Nephron progenitor cell (in vitro differentiated cells): Measurements from ENCODE around the gene DRD2.

ENCODE experiments used
- DNase-seq: peaks from one replicate; pipeline ENCODE4 v3.0.0; 2021
- H3K27ac Mint-ChIP-seq: 2 replicates; pipeline ENCODE4 v1.8.0; 2021; ENCODE audit warnings: mild to moderate bottlenecking, moderate library complexity, mixed read lengths
- H3K27me3 Mint-ChIP-seq: 2 replicates; pipeline ENCODE4 v1.8.0; 2021; ENCODE audit warnings: mild to moderate bottlenecking, low read depth, mixed read lengths; ENCODE audit not compliant: poor library complexity
- H3K36me3 Mint-ChIP-seq: 2 replicates; pipeline ENCODE4 v1.8.0; 2021; ENCODE audit warnings: low read depth, mixed read lengths
- H3K4me1 Mint-ChIP-seq: 2 replicates; pipeline ENCODE4 v1.8.0; 2021; ENCODE audit warnings: mixed read lengths
- H3K4me3 Mint-ChIP-seq: 2 replicates; pipeline ENCODE4 v1.8.0; 2021; ENCODE audit warnings: mild to moderate bottlenecking, moderate library complexity, mixed read lengths
- H3K9me3 Mint-ChIP-seq: 2 replicates; pipeline ENCODE4 v1.8.0; 2021; ENCODE audit warnings: mild to moderate bottlenecking, moderate library complexity, mixed read lengths
- TF ChIP-seq, protein P1 (sequence below): fragments of 200-600 bp; sonication (generic); IDR thresholded peaks from 2 replicates; pipeline ENCODE4 v1.5.0; 2021; ENCODE audit warnings: antibody characterized with exemption

DRD2 gene

DNA sequence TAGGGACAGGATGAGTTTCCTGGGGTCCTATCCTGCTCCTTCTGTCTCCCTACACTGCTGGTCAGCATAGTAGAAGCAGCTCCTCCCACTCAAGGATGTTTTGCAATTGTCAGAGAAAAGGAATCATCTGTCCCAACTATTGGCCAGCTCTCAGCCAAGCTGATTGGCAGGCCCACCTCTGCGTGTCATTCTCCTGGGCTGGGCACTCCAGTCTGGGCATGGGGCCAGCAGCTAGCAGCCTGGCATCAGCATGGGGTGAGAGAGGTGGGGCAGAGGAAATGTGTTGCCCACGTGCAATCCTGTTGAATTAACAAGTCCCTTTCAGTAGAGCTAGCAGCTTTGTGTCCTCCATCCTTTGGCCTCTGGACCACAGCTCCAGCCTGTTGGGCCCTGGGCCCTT, 73.5 kb downstream of the DRD2 start:
- no peak for DNase-seq
- H3K4me3 Mint-ChIP-seq = no peak overlapping the region
- no peaks in the 10 kb centered on the region for H3K9me3 Mint-ChIP-seq

DNA sequence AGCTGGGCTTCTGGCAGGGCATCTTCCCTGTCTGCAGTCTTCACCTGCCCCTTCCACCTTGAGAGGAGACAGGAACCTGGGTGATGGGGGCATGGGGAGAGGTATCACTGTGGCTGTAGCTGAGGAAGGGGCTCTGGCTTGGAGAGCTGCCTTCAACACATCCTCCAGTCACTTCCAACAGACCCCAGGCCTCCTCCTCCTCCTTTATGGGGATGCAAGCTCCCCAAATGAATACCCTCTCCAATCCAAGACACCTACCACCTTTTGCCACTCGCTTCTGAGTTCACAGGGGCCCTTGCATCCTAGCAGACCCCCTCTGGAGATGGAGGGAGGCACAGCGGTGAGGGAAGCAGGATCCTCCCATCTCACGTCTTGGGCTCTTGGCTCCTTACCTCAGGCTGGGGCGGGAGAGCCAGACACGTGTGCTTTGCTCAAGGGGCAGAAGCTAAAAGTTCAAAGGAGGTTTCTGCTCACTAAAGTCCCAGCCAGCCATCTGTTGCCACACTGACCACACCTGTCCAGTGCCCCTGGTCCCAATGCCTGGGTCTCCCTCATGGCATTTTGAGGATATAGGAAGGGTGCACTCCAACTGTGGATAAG, 74.5 kb downstream of the DRD2 start:
- TF ChIP-seq, protein P1, sequence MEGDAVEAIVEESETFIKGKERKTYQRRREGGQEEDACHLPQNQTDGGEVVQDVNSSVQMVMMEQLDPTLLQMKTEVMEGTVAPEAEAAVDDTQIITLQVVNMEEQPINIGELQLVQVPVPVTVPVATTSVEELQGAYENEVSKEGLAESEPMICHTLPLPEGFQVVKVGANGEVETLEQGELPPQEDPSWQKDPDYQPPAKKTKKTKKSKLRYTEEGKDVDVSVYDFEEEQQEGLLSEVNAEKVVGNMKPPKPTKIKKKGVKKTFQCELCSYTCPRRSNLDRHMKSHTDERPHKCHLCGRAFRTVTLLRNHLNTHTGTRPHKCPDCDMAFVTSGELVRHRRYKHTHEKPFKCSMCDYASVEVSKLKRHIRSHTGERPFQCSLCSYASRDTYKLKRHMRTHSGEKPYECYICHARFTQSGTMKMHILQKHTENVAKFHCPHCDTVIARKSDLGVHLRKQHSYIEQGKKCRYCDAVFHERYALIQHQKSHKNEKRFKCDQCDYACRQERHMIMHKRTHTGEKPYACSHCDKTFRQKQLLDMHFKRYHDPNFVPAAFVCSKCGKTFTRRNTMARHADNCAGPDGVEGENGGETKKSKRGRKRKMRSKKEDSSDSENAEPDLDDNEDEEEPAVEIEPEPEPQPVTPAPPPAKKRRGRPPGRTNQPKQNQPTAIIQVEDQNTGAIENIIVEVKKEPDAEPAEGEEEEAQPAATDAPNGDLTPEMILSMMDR = no peak
- Mint-ChIP-seq H3K27me3 (peaks cover 34% of the 10 kb centered on the region), H3K4me3 (no peak overlapping the region), H3K4me1 (peaks cover 10% of the 10 kb centered on the region), H3K9me3 (no peaks in the 10 kb centered on the region), H3K27ac (no peak overlapping the region), H3K36me3 (no peaks in the 10 kb centered on the region)
- DNase-seq = no peak

More for the DNA sequence above, 73.5 kb downstream of the DRD2 start:
- peaks cover 17% of the 10 kb centered on the region for H3K4me1 Mint-ChIP-seq
- TF ChIP-seq, protein P1 = no peak
- H3K27ac Mint-ChIP-seq = no peak overlapping the region
- peaks cover 34% of the 10 kb centered on the region for H3K27me3 Mint-ChIP-seq
- no peaks in the 10 kb centered on the region for H3K36me3 Mint-ChIP-seq

DNA sequence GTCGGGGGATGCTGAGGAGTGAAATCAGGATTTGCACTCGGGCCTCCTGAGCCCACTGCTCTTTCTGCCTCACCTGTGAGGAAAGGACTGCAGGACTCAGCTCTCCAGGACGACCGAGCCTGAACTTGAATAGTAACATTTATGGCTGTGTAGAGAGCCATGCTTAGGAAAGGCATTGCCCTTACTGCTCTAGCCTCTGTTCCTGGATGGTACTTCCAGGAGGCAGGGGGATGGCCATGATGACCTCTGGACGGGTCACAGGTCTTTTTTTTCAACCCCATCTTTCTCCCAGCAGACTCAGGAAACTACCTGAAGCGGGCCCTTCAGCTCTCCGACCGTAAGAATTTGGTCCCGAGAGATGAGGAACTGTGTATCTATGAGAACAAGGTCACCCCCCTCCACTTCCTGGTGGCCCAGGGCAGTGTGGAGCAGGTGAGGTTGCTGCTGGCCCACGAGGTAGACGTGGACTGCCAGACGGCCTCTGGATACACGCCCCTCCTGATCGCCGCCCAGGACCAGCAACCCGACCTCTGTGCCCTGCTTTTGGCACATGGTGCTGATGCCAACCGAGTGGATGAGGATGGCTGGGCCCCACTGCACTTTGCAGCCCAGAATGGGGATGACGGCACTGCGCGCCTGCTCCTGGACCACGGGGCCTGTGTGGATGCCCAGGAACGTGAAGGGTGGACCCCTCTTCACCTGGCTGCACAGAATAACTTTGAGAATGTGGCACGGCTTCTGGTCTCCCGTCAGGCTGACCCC, 76.3 kb downstream of the DRD2 start:
- Mint-ChIP-seq H3K9me3 (no peaks in the 10 kb centered on the region), H3K36me3 (no peaks in the 10 kb centered on the region), H3K27ac (no peak overlapping the region), H3K4me3 (no peak overlapping the region), H3K27me3 (peaks cover 31% of the 10 kb centered on the region), H3K4me1 (no peaks in the 10 kb centered on the region)
- TF ChIP-seq, protein P1 = no peak
- no peak for DNase-seq

GRCh38 chr11:113397821-113398220, 77.4 kb downstream of the DRD2 start:
- Mint-ChIP-seq H3K4me1 (no peaks in the 10 kb centered on the region), H3K27ac (no peak overlapping the region), H3K9me3 (no peaks in the 10 kb centered on the region), H3K36me3 (no peaks in the 10 kb centered on the region), H3K27me3 (peaks cover 28% of the 10 kb centered on the region), H3K4me3 (no peak overlapping the region)
- no peak for DNase-seq
- TF ChIP-seq, protein P1 = no peak

DNA sequence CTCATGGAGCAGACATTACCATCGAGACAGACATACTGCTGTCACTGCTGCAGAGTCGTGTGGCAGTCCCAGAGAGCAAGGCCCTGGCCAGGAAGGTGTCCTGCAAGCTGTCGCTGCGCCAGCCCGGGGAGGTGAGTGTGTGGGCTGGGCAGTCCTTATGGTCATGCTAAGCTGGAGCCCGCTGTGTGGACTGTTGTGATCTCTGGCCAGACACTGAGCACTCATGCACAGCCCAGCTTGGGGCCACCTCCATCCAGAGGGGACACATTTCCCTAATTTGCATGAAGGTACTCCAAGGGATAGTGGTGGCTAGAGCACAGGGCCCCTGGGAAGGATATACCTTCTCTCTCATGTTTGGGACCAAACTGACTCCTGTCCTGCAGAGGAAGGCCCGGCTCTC, 78.0 kb downstream of the DRD2 start:
- DNase-seq = no peak
- Mint-ChIP-seq H3K27me3 (peaks cover 22% of the 10 kb centered on the region), H3K36me3 (no peaks in the 10 kb centered on the region), H3K4me3 (no peak overlapping the region), H3K4me1 (no peaks in the 10 kb centered on the region), H3K27ac (no peak overlapping the region), H3K9me3 (no peaks in the 10 kb centered on the region)
- TF ChIP-seq, protein P1 = no peak

- H3K27me3 Mint-ChIP-seq = peaks cover 19% of the 10 kb centered on the region
- no peaks in the 10 kb centered on the region for H3K36me3 Mint-ChIP-seq
- TF ChIP-seq, protein P1 = no peak
- DNase-seq = no peak
- no peaks in the 10 kb centered on the region for H3K9me3 Mint-ChIP-seq
- no peaks in the 10 kb centered on the region for H3K4me1 Mint-ChIP-seq
- H3K4me3 Mint-ChIP-seq = no peak overlapping the region
- no peak overlapping the region for H3K27ac Mint-ChIP-seq
Observed at GRCh38 chr11:113396690-113397089, 78.5 kb downstream of the DRD2 start.
